ENCODE results near the gene CPED1. TPM values are rescaled to one million over a fixed set of nuclear protein-coding genes. Genes with fewer than 3 reads are reported as not detected.

Gene CPED1
- total and polyA plus RNA-seq, 2 donors (not counting 1 experiment from before 2014, with no cell fraction given) = 70.2 to 196 TPM

- H3K4me2 ChIP-seq (ENCODE audit: extremely low read depth, insufficient read depth, low read length) = no peak overlapping the region
- no peaks in the 10 kb centered on the region for H3K79me2 ChIP-seq (ENCODE audit: control insufficient read depth, insufficient read depth, low read length)
- no peak overlapping the region for H3K9ac ChIP-seq (ENCODE audit: insufficient read depth, low read length)
- TF ChIP-seq EZH2 (IDR thresholded peaks at IDR 0.05; ENCODE audit: low read length, missing control alignments) (no peak), CTCF (conservative IDR thresholded peaks at IDR 0.05 in 1 of 2, IDR thresholded peaks at IDR 0.05 in 1 of 2; ENCODE audit: low read depth in 1 of 2, low read length in 2 of 2) (no peak)
- H3K36me3 ChIP-seq (ENCODE audit: control insufficient read depth, insufficient read depth, low read length) = no peaks in the 10 kb centered on the region
- H3K27ac ChIP-seq (ENCODE audit: insufficient read depth, low read length) = no peak overlapping the region
- H3K4me3 ChIP-seq (replicated peaks in 1 of 4; ENCODE audit: control extremely low read depth in 1 of 4, insufficient read depth in 1 of 4, low read depth in 3 of 4, low read length in 4 of 4) = no peak overlapping the region
- H3K4me1 ChIP-seq (ENCODE audit: control insufficient read depth, extremely low read depth, insufficient read depth, low read length) = peaks cover 6% of the 10 kb centered on the region
- DNase-seq (ENCODE audit: low read depth in 2 of 2) = peak in 1 of 2 donors; percentile 61
- H4K20me1 ChIP-seq (ENCODE audit: control insufficient read depth, extremely low read depth, insufficient read depth, low read length) = no peaks in the 10 kb centered on the region
- H3K9me3 ChIP-seq (ENCODE audit: control insufficient read depth, insufficient read depth, low read depth, low read length) = no peaks in the 10 kb centered on the region
- H3K27me3 ChIP-seq (ENCODE audit: control insufficient read depth, insufficient read depth, low read length) = no peaks in the 10 kb centered on the region
- H2AFZ ChIP-seq (ENCODE audit: low read length) = no peak overlapping the region
Observed at GRCh38 chr7:121279822-121280221, 291.3 kb downstream of the CPED1 start.

GRCh38 chr7:121280656-121281055, 292.1 kb downstream of the CPED1 start:
- DNase-seq (ENCODE audit: low read depth in 2 of 2) = no peak
- TF ChIP-seq CTCF (conservative IDR thresholded peaks at IDR 0.05 in 1 of 2, IDR thresholded peaks at IDR 0.05 in 1 of 2; ENCODE audit: low read depth in 1 of 2, low read length in 2 of 2) = no peak
- no peak for TF ChIP-seq EZH2 (IDR thresholded peaks at IDR 0.05; ENCODE audit: low read length, missing control alignments)
- peaks cover 6% of the 10 kb centered on the region for H3K4me1 ChIP-seq (ENCODE audit: control insufficient read depth, extremely low read depth, insufficient read depth, low read length)

GRCh38 chr7:121282129-121282528, 293.6 kb downstream of the CPED1 start:
- DNase-seq (ENCODE audit: low read depth in 2 of 2) = no peak
- Histone ChIP-seq H3K4me3 (replicated peaks in 1 of 4; ENCODE audit: control extremely low read depth in 1 of 4, insufficient read depth in 1 of 4, low read depth in 3 of 4, low read length in 4 of 4) (no peak overlapping the region), H3K36me3 (ENCODE audit: control insufficient read depth, insufficient read depth, low read length) (peaks cover 2% of the 10 kb centered on the region), H3K79me2 (ENCODE audit: control insufficient read depth, insufficient read depth, low read length) (no peaks in the 10 kb centered on the region), H3K9ac (ENCODE audit: insufficient read depth, low read length) (no peak overlapping the region), H4K20me1 (ENCODE audit: control insufficient read depth, extremely low read depth, insufficient read depth, low read length) (no peaks in the 10 kb centered on the region), H3K9me3 (ENCODE audit: control insufficient read depth, insufficient read depth, low read depth, low read length) (no peaks in the 10 kb centered on the region), H3K4me1 (ENCODE audit: control insufficient read depth, extremely low read depth, insufficient read depth, low read length) (peaks cover 6% of the 10 kb centered on the region), H2AFZ (ENCODE audit: low read length) (no peak overlapping the region), H3K4me2 (ENCODE audit: extremely low read depth, insufficient read depth, low read length) (no peak overlapping the region), H3K27me3 (ENCODE audit: control insufficient read depth, insufficient read depth, low read length) (no peaks in the 10 kb centered on the region), H3K27ac (ENCODE audit: insufficient read depth, low read length) (no peak overlapping the region)
- no peak for TF ChIP-seq CTCF (conservative IDR thresholded peaks at IDR 0.05 in 1 of 2, IDR thresholded peaks at IDR 0.05 in 1 of 2; ENCODE audit: low read depth in 1 of 2, low read length in 2 of 2)

More at GRCh38 chr7:121280656-121281055, 292.1 kb downstream of the CPED1 start:
- H2AFZ ChIP-seq (ENCODE audit: low read length) = no peak overlapping the region
- H3K27me3 ChIP-seq (ENCODE audit: control insufficient read depth, insufficient read depth, low read length) = no peaks in the 10 kb centered on the region
- H3K9me3 ChIP-seq (ENCODE audit: control insufficient read depth, insufficient read depth, low read depth, low read length) = no peaks in the 10 kb centered on the region
- H3K79me2 ChIP-seq (ENCODE audit: control insufficient read depth, insufficient read depth, low read length) = no peaks in the 10 kb centered on the region
- no peak overlapping the region for H3K4me2 ChIP-seq (ENCODE audit: extremely low read depth, insufficient read depth, low read length)
- no peak overlapping the region for H3K27ac ChIP-seq (ENCODE audit: insufficient read depth, low read length)
- no peaks in the 10 kb centered on the region for H4K20me1 ChIP-seq (ENCODE audit: control insufficient read depth, extremely low read depth, insufficient read depth, low read length)
- H3K9ac ChIP-seq (ENCODE audit: insufficient read depth, low read length) = no peak overlapping the region
- H3K36me3 ChIP-seq (ENCODE audit: control insufficient read depth, insufficient read depth, low read length) = no peaks in the 10 kb centered on the region
- no peak overlapping the region for H3K4me3 ChIP-seq (replicated peaks in 1 of 4; ENCODE audit: control extremely low read depth in 1 of 4, insufficient read depth in 1 of 4, low read depth in 3 of 4, low read length in 4 of 4)

Measured in fibroblast of lung (primary cell).